Common myeloid progenitor, CD34-positive (primary cell): ENCODE data around the gene SPCS2.
"Not testable (repeated sequence)": the region's sequence is repeated elsewhere in the genome, so short reads cannot be mapped to it uniquely, and the experiment has no call there.

Experiments
- CTCF ChIA-PET: fragments of 350-600 bp; sonication (Branson Sonifier 250); formaldehyde crosslinking; loops from one replicate; lab custom pipeline; 2021; ENCODE audit warnings: antibody characterized with exemption; lab: Charles Lee
- POLR2A ChIA-PET: fragments of 350-600 bp; sonication (Branson Sonifier 250); formaldehyde crosslinking; loops from one replicate; lab custom pipeline; 2021; ENCODE audit warnings: antibody characterized with exemption; lab: Charles Lee
- DNase-seq, 3 donors: peaks; one replicate each; pipeline versions ENCODE4 v3.0.0 to v3.0.0-alpha.2; 2013
- H3K27ac ChIP-seq, 2 experiments: 1 replicate in 1 of 2; 2 replicates in 1 of 2; pipeline ENCODE4 v1.7.0; 2013; ENCODE audit warnings: inconsistent platforms in 2 of 2, low read length in 2 of 2, mild to moderate bottlenecking in 2 of 2, low read depth in 1 of 2, moderate library complexity in 1 of 2; ENCODE audit not compliant: severe bottlenecking in 2 of 2, insufficient read depth in 1 of 2, poor library complexity in 1 of 2
- H3K27me3 ChIP-seq, 5 experiments: replicated peaks in 2 of 5; 1 replicate in 3 of 5; 2 replicates in 2 of 5; pipeline versions ENCODE4 v1.6.1 to v1.7.0; 2013; ENCODE audit warnings: low read length in 4 of 5, mild to moderate bottlenecking in 2 of 5, moderate library complexity in 2 of 5, inconsistent platforms in 1 of 5; ENCODE audit not compliant: insufficient read depth in 5 of 5, control insufficient read depth in 4 of 5
- H3K36me3 ChIP-seq, 4 experiments: 1 replicate in 2 of 4; 2 replicates in 2 of 4; pipeline versions ENCODE4 v1.6.1 to v1.7.0; 2013; ENCODE audit warnings: low read length in 3 of 4, control low read depth in 1 of 4, mild to moderate bottlenecking in 1 of 4; ENCODE audit not compliant: control insufficient read depth in 4 of 4, insufficient read depth in 4 of 4
- H3K4me1 ChIP-seq, 4 experiments: 1 replicate in 3 of 4; 2 replicates in 1 of 4; pipeline versions ENCODE4 v1.6.1 to v1.7.1; 2013; ENCODE audit warnings: low read length in 3 of 4, mild to moderate bottlenecking in 3 of 4, control low read depth in 1 of 4, inconsistent platforms in 1 of 4, moderate library complexity in 1 of 4; ENCODE audit not compliant: control insufficient read depth in 4 of 4, insufficient read depth in 4 of 4; ENCODE audit errors: control extremely low read depth in 1 of 4
- H3K4me3 ChIP-seq, 7 experiments: 1 replicate in 4 of 7; 2 replicates in 3 of 7; pipeline versions ENCODE4 v1.5.1 to v1.7.0; 2013; ENCODE audit warnings: mild to moderate bottlenecking in 7 of 7, low read length in 6 of 7, moderate library complexity in 6 of 7, inconsistent platforms in 2 of 7, low read depth in 2 of 7, control low read depth in 1 of 7; ENCODE audit not compliant: insufficient read depth in 4 of 7, control insufficient read depth in 1 of 7; ENCODE audit errors: extremely low read depth in 1 of 7
- H3K9me3 ChIP-seq, 5 experiments: 1 replicate in 4 of 5; 2 replicates in 1 of 5; pipeline versions ENCODE4 v1.6.1 to v1.7.1; 2013; ENCODE audit warnings: low read length in 4 of 5, mild to moderate bottlenecking in 2 of 5, inconsistent platforms in 1 of 5, low read depth in 1 of 5, moderate library complexity in 1 of 5; ENCODE audit not compliant: control insufficient read depth in 4 of 5, insufficient read depth in 2 of 5; ENCODE audit errors: control extremely low read depth in 1 of 5
- WGBS: methylation state at CpG from one replicate; pipeline ENCODE4 v1.1.5; 2013; ENCODE audit not compliant: insufficient coverage; 5-methylcytosine and 5-hydroxymethylcytosine counted together

SPCS2 gene

GRCh38 chr11:74953451-74953850 lies 4.4 kb downstream of the SPCS2 start:
- Histone ChIP-seq H3K27me3 (no peaks in the 10 kb centered on the region), H3K4me1 (peaks cover 14 to 21% (median 16%) of the 10 kb centered on the region in 4 experiments), H3K27ac (no peak overlapping the region), H3K36me3 (peaks cover 2 to 36% (median 9%) of the 10 kb centered on the region in 4 experiments), H3K4me3 (no peak overlapping the region), H3K9me3 (no peaks in the 10 kb centered on the region)
- POLR2A ChIA-PET: no interaction called here
- CTCF ChIA-PET: interaction anchor here (0.8 to 2.3 kb wide), 4 partner anchors 12 to 326 kb away, joined by 3 to 6 read pairs (median 4); no protein-coding TSS in a partner anchor
- DNase-seq: no peak
- WGBS: no CpG with 5 or more reads among the region's 5 CpGs

DNA sequence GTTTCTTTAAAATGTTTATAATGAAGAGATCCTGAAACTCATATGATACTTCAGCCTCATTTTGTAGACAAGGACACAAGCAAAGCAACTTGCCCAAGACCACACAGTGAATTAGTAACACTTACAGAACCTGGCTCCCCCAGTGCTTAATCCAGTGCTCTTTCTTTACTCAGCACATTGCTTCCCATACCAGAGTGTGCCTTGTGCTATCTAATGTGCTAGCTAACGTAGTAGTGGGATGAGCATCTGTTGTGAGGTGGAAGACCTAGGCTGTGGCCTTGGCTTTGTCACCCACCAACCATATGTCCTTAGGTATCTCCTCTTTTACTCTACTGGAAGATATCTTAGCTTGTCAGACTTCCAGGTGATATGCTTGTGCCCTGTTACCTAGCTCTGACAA lies 5.1 kb downstream of the SPCS2 start:
- H3K27ac ChIP-seq: no peak overlapping the region
- peaks cover 2 to 41% (median 9%) of the 10 kb centered on the region in 4 experiments for H3K36me3 ChIP-seq
- H3K4me1 ChIP-seq: peaks cover 11 to 17% (median 15%) of the 10 kb centered on the region in 4 experiments
- no peak for DNase-seq
- no peaks in the 10 kb centered on the region for H3K27me3 ChIP-seq
- no CpG with 5 or more reads among the region's 1 CpG for WGBS
- no peak overlapping the region for H3K4me3 ChIP-seq
- CTCF ChIA-PET: interaction anchor here (1.0 to 2.3 kb wide), 2 partner anchors 9 to 11 kb away, joined by 3 to 6 read pairs; no protein-coding TSS in a partner anchor
- H3K9me3 ChIP-seq: no peaks in the 10 kb centered on the region
- POLR2A ChIA-PET: no interaction called here

DNA sequence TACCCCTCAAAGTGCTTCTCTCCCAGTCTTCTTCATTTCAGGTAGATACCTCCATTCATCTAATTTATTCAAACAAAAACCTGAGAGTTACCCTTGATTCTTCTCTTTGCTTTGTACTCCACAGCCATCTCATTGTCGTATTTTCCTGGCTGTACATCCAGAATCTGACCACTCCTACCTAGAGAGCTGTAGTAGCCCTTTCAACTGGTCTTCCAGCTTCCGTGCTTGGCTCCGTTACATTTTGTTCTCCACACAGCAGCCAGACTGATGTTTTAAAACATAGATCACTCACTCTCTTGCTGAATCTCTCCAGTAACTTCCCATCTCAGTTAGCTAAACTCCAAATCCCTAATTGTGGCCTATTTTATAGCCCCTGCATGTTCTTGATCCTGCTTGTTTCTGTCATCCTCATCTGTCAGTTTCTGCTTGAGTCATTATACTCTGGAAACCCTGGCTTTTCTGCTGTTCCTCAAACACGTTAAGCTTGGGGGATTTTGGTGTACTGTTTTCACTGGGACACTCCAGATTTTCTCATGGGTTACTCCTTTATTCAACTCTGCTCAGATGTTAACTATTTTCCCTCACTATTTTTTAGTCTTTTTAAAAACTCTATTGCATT lies 7.4 kb downstream of the SPCS2 start:
- Histone ChIP-seq H3K4me3 (no peak overlapping the region), H3K4me1 (peaks cover 0 to 6% (median 0%) of the 10 kb centered on the region in 4 experiments), H3K9me3 (no peaks in the 10 kb centered on the region), H3K27me3 (no peaks in the 10 kb centered on the region), H3K27ac (no peak overlapping the region), H3K36me3 (peaks cover 5 to 34% (median 9%) of the 10 kb centered on the region in 4 experiments)
- no peak for DNase-seq
- ChIA-PET POLR2A (no interaction called here), CTCF (interaction anchor here (1.0 kb wide), 2 partner anchors 9 to 75 kb away, joined by 3 read pairs; no protein-coding TSS in a partner anchor)
- WGBS: 79% methylated on average over 2 of the region's 4 CpGs

DNA sequence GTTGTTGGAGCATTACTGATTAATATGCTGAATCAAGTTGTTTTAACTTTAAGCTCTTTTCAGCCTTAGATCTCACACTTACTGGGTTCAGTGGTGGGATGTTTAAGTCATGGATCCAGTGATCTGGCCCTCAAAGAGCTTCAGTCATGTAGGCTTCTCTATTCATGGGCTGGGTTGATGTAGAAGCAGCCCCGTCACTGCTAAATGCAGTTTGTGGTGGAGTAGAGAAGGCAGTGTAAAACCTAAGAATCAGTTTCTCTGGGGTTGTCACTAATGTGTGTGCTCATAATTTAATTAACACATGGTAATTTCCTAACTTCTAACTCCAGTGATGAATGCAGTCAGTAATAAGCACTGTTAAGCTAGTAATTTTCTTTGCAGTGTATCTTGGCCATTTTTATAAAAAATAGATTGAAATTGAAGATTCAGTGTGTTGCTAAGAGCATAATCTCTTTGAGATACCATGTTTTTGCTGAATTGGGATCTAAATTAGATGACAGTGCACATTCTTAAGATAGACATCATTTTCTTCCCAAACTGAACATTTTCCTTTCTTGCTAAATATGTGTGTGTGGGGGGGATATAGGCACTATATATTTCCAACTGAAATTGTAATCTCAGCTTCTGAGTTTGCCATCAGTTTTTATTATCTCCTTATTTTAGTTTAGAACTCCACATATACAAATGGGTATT lies 9.0 kb downstream of the SPCS2 start:
- H3K36me3 ChIP-seq: peaks cover 4 to 24% (median 9%) of the 10 kb centered on the region in 4 experiments
- DNase-seq: no peak
- H3K4me3 ChIP-seq: no peak overlapping the region
- peaks cover 0 to 4% (median 0%) of the 10 kb centered on the region in 4 experiments for H3K4me1 ChIP-seq
- WGBS: no CpG with 5 or more reads among the region's 1 CpG
- CTCF ChIA-PET: no interaction called here
- no peak overlapping the region for H3K27ac ChIP-seq
- no peaks in the 10 kb centered on the region for H3K9me3 ChIP-seq
- POLR2A ChIA-PET: interaction anchor here (1.0 kb wide), 1 partner anchor 9 kb away, joined by 3 read pairs; the partner anchor contains the start of genes SPCS2 and XRRA1
- H3K27me3 ChIP-seq: no peaks in the 10 kb centered on the region

DNA sequence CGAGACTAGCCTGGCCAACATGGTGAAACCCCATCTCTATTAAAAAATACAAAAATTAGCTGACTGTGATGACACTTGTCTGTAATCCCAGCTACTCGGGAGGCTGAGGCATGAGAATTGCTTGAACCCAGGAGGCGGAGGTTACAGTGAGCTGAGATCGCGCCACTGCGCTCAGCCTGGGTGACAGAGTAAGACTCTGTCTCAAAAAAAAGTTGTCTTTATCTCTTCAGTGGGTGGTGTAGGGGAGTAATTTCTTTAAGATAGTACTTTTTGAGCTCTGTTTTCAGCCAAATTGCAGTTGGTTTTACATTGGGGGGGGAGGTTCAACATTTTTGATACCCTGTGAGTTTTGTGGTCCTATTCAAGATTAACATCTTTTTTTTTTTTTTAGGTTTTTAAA lies 11.1 kb downstream of the SPCS2 start:
- WGBS: 100% methylated on average over 3 of the region's 6 CpGs
- H3K36me3 ChIP-seq: peaks cover 0 to 26% (median 6%) of the 10 kb centered on the region in 4 experiments
- CTCF ChIA-PET: interaction anchor here (0.6 kb wide), 1 partner anchor 185 kb away, joined by 3 read pairs; no protein-coding TSS in a partner anchor

GRCh38 chr11:74966651-74967050 lies 17.6 kb downstream of the SPCS2 start:
- Histone ChIP-seq H3K27ac (no peak overlapping the region), H3K9me3 (no peaks in the 10 kb centered on the region), H3K27me3 (no peaks in the 10 kb centered on the region), H3K36me3 (peaks cover 18 to 50% (median 31%) of the 10 kb centered on the region in 4 experiments), H3K4me3 (no peak overlapping the region), H3K4me1 (no peaks in the 10 kb centered on the region)
- DNase-seq: no peak
- POLR2A ChIA-PET: no interaction called here
- CTCF ChIA-PET: interaction anchor here (2.1 kb wide), 1 partner anchor 13 kb away, joined by 6 read pairs; no protein-coding TSS in a partner anchor
- WGBS: 100% methylated on average over 4 of the region's 5 CpGs

More for the DNA sequence above, 11.1 kb downstream of the SPCS2 start:
- H3K4me1 ChIP-seq, H3K27ac ChIP-seq, H3K27me3 ChIP-seq, H3K9me3 ChIP-seq, H3K4me3 ChIP-seq, DNase-seq, POLR2A ChIA-PET: not testable (repeated sequence)
